Activated CD4-positive, alpha-beta T cell treated with anti-CD3 and anti-CD28 coated beads for 36 hours (primary cell): ENCODE measurements around the gene CACNA1B. TPM values are rescaled to one million over a fixed set of nuclear protein-coding genes. Genes with fewer than 3 reads are reported as not detected.
A peak's percentile ranks its signal among the peaks of the same experiment; 100 is the strongest.

Experiments
- ATAC-seq: fragments of 200-7000 bp; cut with Tn5 transposase; one replicate; pipeline ENCODE4 v1.10.0; 2021; ENCODE audit warnings: mild to moderate bottlenecking, moderate library complexity
- CTCF ChIA-PET: fragments of 350-600 bp; sonication (Branson Sonifier 250); formaldehyde crosslinking; loops from one replicate; lab custom pipeline; 2021; ENCODE audit warnings: antibody characterized with exemption; lab: Charles Lee
- POLR2A ChIA-PET: fragments of 350-600 bp; sonication (Branson Sonifier 250); formaldehyde crosslinking; loops from one replicate; lab custom pipeline; 2021; ENCODE audit warnings: antibody characterized with exemption, inconsistent platforms; lab: Charles Lee
- DNase-seq: peaks from one replicate; pipeline ENCODE4 v3.0.0-alpha.2; 2020
- H3K27ac Mint-ChIP-seq: one replicate; pipeline ENCODE4 v1.8.0; 2021; ENCODE audit warnings: mixed read lengths
- H3K27me3 Mint-ChIP-seq: one replicate; pipeline ENCODE4 v1.8.0; 2021; ENCODE audit warnings: mixed read lengths
- H3K36me3 Mint-ChIP-seq: one replicate; pipeline ENCODE4 v1.8.0; 2021; ENCODE audit warnings: low read depth, mixed read lengths
- H3K4me1 Mint-ChIP-seq: one replicate; pipeline ENCODE4 v1.8.0; 2021; ENCODE audit warnings: mixed read lengths
- H3K4me3 Mint-ChIP-seq: one replicate; pipeline ENCODE4 v1.8.0; 2021; ENCODE audit warnings: mild to moderate bottlenecking, moderate library complexity, mixed read lengths
- H3K9me3 Mint-ChIP-seq: one replicate; pipeline ENCODE4 v1.8.0; 2021; ENCODE audit warnings: low read depth, mixed read lengths
- intact Hi-C, 2 experiments: fragments of 100-400 bp; cut with DNase I in 1 of 2; cut with micrococcal nuclease in 1 of 2; formaldehyde crosslinking; loops; one replicate each; pipeline versions ENCODE4 v1.14.2 to v1.15.1; 2022 to 2024; cut with DNase I, micrococcal nuclease
- total RNA-seq, 2 experiments: library from RNA; stranded (reverse); gene quantifications; one replicate each; pipeline ENCODE4 v1.2.3, GENCODE V29; 2021

CACNA1B gene
- total RNA-seq, 2 experiments from 2014 or later = 0.05 to 0.07 TPM

DNA sequence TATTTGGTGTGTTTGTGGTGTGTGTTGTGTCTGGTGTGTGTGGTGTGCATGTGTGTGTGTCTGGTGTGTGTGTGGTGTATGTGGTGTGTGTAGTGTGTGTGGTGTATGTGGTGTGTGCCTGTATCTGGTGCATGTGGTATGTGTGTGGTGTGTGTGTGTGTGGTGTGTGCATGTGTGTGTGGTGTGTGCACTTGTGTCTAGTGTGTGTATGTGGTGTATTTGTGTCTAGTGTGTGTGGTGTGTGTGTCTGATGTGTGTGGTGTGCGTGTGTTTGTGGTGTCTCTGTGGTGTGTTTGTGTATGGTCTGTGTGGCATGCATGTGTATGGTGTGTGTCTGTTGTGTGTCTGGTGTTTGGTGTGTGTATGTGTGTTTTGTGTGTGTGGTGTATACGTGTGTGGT is 71.1 kb downstream of the CACNA1B start:
- intact Hi-C loops = no loop called here
- no peak overlapping the region for H3K4me3 Mint-ChIP-seq
- H3K27me3 Mint-ChIP-seq = no peaks in the 10 kb centered on the region
- H3K27ac Mint-ChIP-seq = no peak overlapping the region
- peaks cover 7% of the 10 kb centered on the region for H3K9me3 Mint-ChIP-seq
- H3K4me1 Mint-ChIP-seq = no peaks in the 10 kb centered on the region
- DNase-seq (no peak), ATAC-seq (no peak)
- H3K36me3 Mint-ChIP-seq = no peaks in the 10 kb centered on the region
- ChIA-PET POLR2A (no interaction called here), CTCF (no interaction called here)

GRCh38 chr9:137949260-137949659 is 71.7 kb downstream of the CACNA1B start:
- ChIA-PET POLR2A (no interaction called here), CTCF (no interaction called here)
- Mint-ChIP-seq H3K27me3 (no peaks in the 10 kb centered on the region), H3K4me3 (no peak overlapping the region), H3K36me3 (no peaks in the 10 kb centered on the region), H3K4me1 (no peaks in the 10 kb centered on the region), H3K9me3 (peaks cover 7% of the 10 kb centered on the region), H3K27ac (no peak overlapping the region)
- intact Hi-C loops = no loop called here
- ATAC-seq (no peak), DNase-seq (no peak)

DNA sequence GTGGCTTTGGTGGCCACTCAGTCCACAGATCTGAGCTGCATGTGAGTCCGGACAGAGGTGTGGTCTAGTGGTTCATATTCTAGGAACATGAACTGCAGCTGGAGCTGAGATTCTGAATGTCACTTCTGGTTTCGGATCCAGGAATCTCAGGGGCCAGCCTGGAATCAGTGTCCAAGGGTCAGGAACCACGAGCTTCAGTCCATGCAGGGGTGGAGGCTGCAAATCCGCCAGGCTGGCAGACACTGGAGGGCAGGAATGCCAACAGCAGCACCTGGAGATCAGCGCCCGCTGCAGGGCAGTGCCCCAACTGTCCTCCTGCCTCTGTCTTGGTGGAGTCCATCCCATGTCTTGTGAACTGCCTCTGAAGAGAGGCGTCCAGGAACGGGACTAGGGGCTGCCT is 73.5 kb downstream of the CACNA1B start:
- intact Hi-C loops = no loop called here
- no peak for ATAC-seq
- H3K4me3 Mint-ChIP-seq = no peak overlapping the region

DNA sequence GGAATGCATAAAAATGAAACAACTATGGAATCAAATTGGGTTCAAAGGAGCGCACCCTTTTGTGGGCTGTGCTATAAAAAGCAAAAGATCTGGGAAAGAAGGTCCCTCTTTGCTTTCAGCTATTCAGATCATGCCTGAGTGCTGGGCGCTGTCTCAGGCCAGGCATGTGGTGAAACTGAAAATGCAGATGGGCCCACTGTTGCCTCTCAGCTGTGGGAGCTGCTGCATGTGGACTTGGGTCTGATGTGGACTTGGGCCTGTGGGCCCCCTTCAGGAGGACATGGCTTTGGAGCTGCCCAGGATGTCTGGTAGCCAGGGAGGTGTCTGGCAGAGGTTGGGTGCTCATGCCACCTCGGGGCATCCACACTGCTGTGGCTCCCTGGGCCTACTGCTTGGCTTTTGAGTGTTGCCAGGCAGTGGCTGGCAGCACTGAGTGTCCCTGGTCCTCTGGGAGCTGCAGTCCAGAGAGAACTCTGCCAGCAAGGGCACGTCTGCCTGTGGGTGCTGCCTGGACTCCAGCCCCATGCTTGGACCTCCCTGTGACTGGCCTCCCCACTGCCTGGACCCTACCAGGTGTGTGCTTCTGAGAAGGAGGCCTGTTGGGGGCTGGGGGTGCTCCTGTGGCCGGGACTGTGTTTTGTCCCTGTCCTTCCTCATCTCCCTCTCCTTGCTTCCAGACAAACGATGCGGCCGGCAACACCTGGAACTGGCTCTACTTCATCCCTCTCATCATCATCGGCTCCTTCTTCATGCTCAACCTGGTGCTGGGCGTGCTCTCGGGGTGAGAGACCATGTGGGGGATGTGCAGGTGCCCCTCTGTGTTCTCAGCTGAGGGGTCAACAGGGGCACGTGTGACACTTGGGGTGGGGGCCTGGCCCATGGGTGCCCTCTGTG is 74.3 kb downstream of the CACNA1B start:
- H3K4me1 Mint-ChIP-seq = no peaks in the 10 kb centered on the region
- H3K4me3 Mint-ChIP-seq = no peak overlapping the region
- ATAC-seq = no peak
- H3K9me3 Mint-ChIP-seq = peaks cover under 1% of the 10 kb centered on the region
- no peak overlapping the region for H3K27ac Mint-ChIP-seq
- CTCF ChIA-PET = no interaction called here
- H3K36me3 Mint-ChIP-seq = no peaks in the 10 kb centered on the region
- DNase-seq = no peak
- H3K27me3 Mint-ChIP-seq = no peaks in the 10 kb centered on the region
- POLR2A ChIA-PET = no interaction called here
- intact Hi-C loops = no loop called here

More for the DNA sequence above, 73.5 kb downstream of the CACNA1B start:
- no peak for DNase-seq
- POLR2A ChIA-PET = no interaction called here
- Mint-ChIP-seq H3K4me1 (no peaks in the 10 kb centered on the region), H3K36me3 (no peaks in the 10 kb centered on the region), H3K27ac (no peak overlapping the region), H3K27me3 (no peaks in the 10 kb centered on the region), H3K9me3 (peaks cover 4% of the 10 kb centered on the region)
- CTCF ChIA-PET = no interaction called here

DNA sequence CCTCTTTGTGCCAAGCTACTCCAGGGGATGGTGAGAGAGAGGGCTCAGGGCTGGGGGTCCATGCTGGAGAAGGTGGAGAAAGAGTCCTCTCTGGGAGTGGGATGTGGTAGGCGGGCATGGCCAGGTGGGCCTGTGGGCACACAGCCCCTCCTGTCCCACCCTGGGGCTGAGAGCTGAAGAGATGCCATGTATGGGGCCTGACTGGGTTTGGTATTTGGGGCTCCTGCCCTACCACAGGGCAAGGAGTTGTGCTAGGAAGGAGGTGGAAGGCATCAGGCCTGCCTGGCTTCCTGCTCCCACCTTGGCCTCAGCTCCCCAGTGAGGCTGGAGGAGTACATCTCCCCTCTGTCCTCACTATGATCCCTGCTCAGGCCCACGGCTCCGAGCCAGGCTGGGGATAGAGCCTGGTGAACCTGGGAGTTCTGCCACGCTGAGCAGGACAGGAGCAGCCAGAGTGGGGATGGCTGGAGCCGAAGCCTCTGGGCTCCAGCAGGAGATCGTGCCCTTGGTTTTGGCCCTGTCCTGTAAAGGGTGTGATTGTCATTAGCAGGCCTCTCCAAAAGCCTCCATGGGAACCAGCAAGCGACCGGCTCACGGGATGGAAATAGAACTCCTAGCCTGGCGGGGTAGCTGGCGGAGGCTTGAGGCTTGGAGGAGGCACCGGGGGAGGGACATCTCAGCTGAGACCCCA is 75.5 kb downstream of the CACNA1B start:
- Mint-ChIP-seq H3K36me3 (no peaks in the 10 kb centered on the region), H3K27me3 (no peaks in the 10 kb centered on the region), H3K4me3 (no peak overlapping the region), H3K27ac (no peak overlapping the region), H3K4me1 (no peaks in the 10 kb centered on the region), H3K9me3 (no peaks in the 10 kb centered on the region)
- ATAC-seq (no peak), DNase-seq (no peak)
- POLR2A ChIA-PET = no interaction called here
- intact Hi-C loops = no loop called here
- CTCF ChIA-PET = no interaction called here

GRCh38 chr9:137953683-137954438 is 76.3 kb downstream of the CACNA1B start:
- Mint-ChIP-seq H3K4me3 (no peak overlapping the region), H3K27me3 (no peaks in the 10 kb centered on the region), H3K9me3 (no peaks in the 10 kb centered on the region), H3K36me3 (no peaks in the 10 kb centered on the region), H3K4me1 (no peaks in the 10 kb centered on the region), H3K27ac (no peak overlapping the region)
- ChIA-PET CTCF (interaction anchor here (0.6 kb wide), 2 partner anchors 24 to 51 kb away, joined by 3 read pairs; no protein-coding TSS in a partner anchor), POLR2A (interaction anchor here (0.6 kb wide), 1 partner anchor 92 kb away, joined by 7 read pairs; no protein-coding TSS in a partner anchor)
- intact Hi-C loops = no loop called here
- DNase-seq (no peak), ATAC-seq (no peak)

DNA sequence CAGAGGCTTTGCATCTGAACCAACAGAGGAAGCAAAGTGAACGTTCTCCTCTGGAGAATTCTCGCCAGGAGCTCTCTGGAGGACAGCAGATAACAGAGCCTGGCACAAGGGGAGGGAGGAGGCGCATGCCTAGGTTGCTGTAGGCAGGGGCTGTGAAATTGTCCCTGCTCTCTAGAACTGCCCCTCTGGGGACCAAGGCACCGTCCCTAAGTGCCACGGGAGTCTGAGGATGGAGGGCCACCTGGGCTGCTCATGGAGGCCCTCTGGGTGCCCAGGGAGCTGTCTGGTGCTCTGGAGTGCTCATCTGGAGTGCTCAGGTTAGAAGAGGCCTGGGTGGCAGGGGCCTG is 77.6 kb downstream of the CACNA1B start:
- ATAC-seq (no peak), DNase-seq (no peak)
- ChIA-PET CTCF (no interaction called here), POLR2A (no interaction called here)
- no peaks in the 10 kb centered on the region for H3K4me1 Mint-ChIP-seq
- H3K27ac Mint-ChIP-seq = no peak overlapping the region
- H3K27me3 Mint-ChIP-seq = no peaks in the 10 kb centered on the region
- no peaks in the 10 kb centered on the region for H3K9me3 Mint-ChIP-seq
- H3K36me3 Mint-ChIP-seq = no peaks in the 10 kb centered on the region
- intact Hi-C loops = no loop called here
- H3K4me3 Mint-ChIP-seq = no peak overlapping the region

- ChIA-PET POLR2A (no interaction called here), CTCF (no interaction called here)
- Mint-ChIP-seq H3K9me3 (no peaks in the 10 kb centered on the region), H3K4me3 (no peak overlapping the region), H3K4me1 (no peaks in the 10 kb centered on the region), H3K27ac (no peak overlapping the region), H3K36me3 (no peaks in the 10 kb centered on the region), H3K27me3 (no peaks in the 10 kb centered on the region)
- intact Hi-C loops = no loop called here
- ATAC-seq = no peak
- no peak for DNase-seq
Measured at GRCh38 chr9:137955586-137955985, 78.0 kb downstream of the CACNA1B start.

DNA sequence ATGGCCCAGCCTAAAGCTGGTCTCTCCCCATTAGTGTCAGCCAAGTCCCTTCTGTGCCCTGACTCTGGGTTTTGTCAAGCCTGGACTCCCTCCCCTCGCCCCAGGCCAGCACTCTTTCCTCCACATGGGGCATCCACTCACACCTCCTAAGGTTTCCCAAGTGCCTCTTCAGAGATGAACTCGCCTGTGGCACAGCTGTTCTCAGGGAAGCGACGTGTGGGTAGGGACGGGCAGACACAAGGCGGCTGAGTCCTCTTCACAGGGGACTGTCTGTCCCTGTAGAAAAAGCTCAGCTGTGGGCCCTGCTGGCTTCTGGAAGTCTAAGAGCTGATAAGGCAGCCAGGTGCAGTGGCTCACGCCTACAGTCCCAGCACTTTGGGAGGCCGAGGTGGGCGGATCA is 78.5 kb downstream of the CACNA1B start:
- intact Hi-C loops = no loop called here
- Mint-ChIP-seq H3K36me3 (no peaks in the 10 kb centered on the region), H3K4me1 (no peaks in the 10 kb centered on the region), H3K4me3 (no peak overlapping the region), H3K27ac (no peak overlapping the region), H3K27me3 (no peaks in the 10 kb centered on the region), H3K9me3 (no peaks in the 10 kb centered on the region)
- DNase-seq = no peak
- ChIA-PET CTCF (no interaction called here), POLR2A (no interaction called here)
- no peak for ATAC-seq

GRCh38 chr9:137956688-137957385 is 79.3 kb downstream of the CACNA1B start:
- H3K4me3 Mint-ChIP-seq = no peak overlapping the region
- H3K27ac Mint-ChIP-seq = no peak overlapping the region
- peak; percentile 18 for DNase-seq
- ATAC-seq = no peak
- intact Hi-C loops = no loop called here
- H3K36me3 Mint-ChIP-seq = no peaks in the 10 kb centered on the region
- CTCF ChIA-PET = no interaction called here
- H3K4me1 Mint-ChIP-seq = no peaks in the 10 kb centered on the region
- H3K27me3 Mint-ChIP-seq = no peaks in the 10 kb centered on the region
- no peaks in the 10 kb centered on the region for H3K9me3 Mint-ChIP-seq
- POLR2A ChIA-PET = no interaction called here
